ENCODE results near the gene MBLAC1.

Gene MBLAC1

GRCh38 chr7:100090527-100091410, 36.0 kb upstream of the MBLAC1 start:
- ChIA-PET POLR2A (interaction anchor here (1.0 to 3.9 kb wide), 6 partner anchors 11 to 173 kb away, joined by 3 to 100 read pairs (median 4); partner anchors contain the start of genes AP4M1 and MCM7), CTCF (no interaction called here)
- DNase-seq (ENCODE audit: extremely low spot score) = no peak

GRCh38 chr7:100091411-100092181, 35.2 kb upstream of the MBLAC1 start:
- TF ChIP-seq L3MBTL2 (conservative IDR thresholded peaks at IDR 0.05) = 0 out of 2 replicates have a peak, but pooled peaks have one; percentile 15
- TF ChIP-seq HDGF (IDR thresholded peaks at IDR 0.05; ENCODE audit: borderline replicate concordance) = no peak
- no peak for DNase-seq (ENCODE audit: extremely low spot score)
- ChIA-PET CTCF (no interaction called here), POLR2A (interaction anchor here (1.0 to 3.9 kb wide), 5 partner anchors 10 to 172 kb away, joined by 3 to 100 read pairs (median 4); partner anchors contain the start of genes AP4M1 and MCM7)

More at GRCh38 chr7:100090527-100091410, 36.0 kb upstream of the MBLAC1 start:
- TF ChIP-seq HDGF (IDR thresholded peaks at IDR 0.05; ENCODE audit: borderline replicate concordance) = no peak
- TF ChIP-seq SUZ12 (IDR thresholded peaks at IDR 0.05) = no peak
- no peak for TF ChIP-seq BHLHE40 (IDR thresholded peaks at IDR 0.05; ENCODE audit: borderline replicate concordance)
- TF ChIP-seq LEF1 (IDR thresholded peaks at IDR 0.05; ENCODE audit: borderline replicate concordance) = no peak
- TF ChIP-seq SP1 (IDR thresholded peaks at IDR 0.05) = no peak
- TF ChIP-seq L3MBTL2 (conservative IDR thresholded peaks at IDR 0.05) = no peak
- no peak for TF ChIP-seq ELF4 (IDR thresholded peaks at IDR 0.05)
- no peak for TF ChIP-seq CTBP1 (IDR thresholded peaks at IDR 0.05; ENCODE audit: borderline replicate concordance)
- TF ChIP-seq ZNF384 (IDR thresholded peaks at IDR 0.05) = no peak
- TF ChIP-seq, protein P1, sequence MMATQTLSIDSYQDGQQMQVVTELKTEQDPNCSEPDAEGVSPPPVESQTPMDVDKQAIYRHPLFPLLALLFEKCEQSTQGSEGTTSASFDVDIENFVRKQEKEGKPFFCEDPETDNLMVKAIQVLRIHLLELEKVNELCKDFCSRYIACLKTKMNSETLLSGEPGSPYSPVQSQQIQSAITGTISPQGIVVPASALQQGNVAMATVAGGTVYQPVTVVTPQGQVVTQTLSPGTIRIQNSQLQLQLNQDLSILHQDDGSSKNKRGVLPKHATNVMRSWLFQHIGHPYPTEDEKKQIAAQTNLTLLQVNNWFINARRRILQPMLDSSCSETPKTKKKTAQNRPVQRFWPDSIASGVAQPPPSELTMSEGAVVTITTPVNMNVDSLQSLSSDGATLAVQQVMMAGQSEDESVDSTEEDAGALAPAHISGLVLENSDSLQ (IDR thresholded peaks at IDR 0.05) = no peak
- no peak for TF ChIP-seq FOXM1 (IDR thresholded peaks at IDR 0.05; ENCODE audit: borderline replicate concordance)
- TF ChIP-seq FOXK2 (IDR thresholded peaks at IDR 0.05) = no peak
- TF ChIP-seq FOXA1 (IDR thresholded peaks at IDR 0.05) = no peak
- TF ChIP-seq NFRKB (IDR thresholded peaks at IDR 0.05) = no peak
- no peak for TF ChIP-seq ARNT (IDR thresholded peaks at IDR 0.05)
- no peak for TF ChIP-seq TARDBP (IDR thresholded peaks at IDR 0.05)

DNA sequence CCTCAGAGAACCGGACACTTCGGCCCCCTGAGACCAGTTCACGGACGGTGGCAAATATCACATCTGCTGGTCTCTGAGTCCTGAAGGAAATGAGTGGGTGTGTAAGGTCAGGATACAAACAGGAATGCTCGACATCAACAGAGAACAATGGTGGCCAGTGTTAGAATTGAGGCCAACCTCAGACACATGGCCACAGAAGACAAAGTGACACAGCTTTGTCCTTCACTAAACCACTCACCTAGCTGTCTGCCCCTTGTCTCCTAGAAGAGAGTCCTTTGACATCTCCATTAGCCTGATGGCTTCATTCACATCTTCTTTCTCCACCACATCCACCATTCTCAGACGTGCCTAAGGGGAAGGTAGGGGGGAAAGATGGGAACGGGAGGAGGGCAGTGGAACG, 33.7 kb upstream of the MBLAC1 start:
- no peak for DNase-seq (ENCODE audit: extremely low spot score)
- TF ChIP-seq ELF4 (IDR thresholded peaks at IDR 0.05) (peak; percentile 23; the same call in 1 of the 2 replicates), HDGF (IDR thresholded peaks at IDR 0.05; ENCODE audit: borderline replicate concordance) (no peak), NFRKB (IDR thresholded peaks at IDR 0.05) (no peak), FOXK2 (IDR thresholded peaks at IDR 0.05) (no peak), SUZ12 (IDR thresholded peaks at IDR 0.05) (no peak), BHLHE40 (IDR thresholded peaks at IDR 0.05; ENCODE audit: borderline replicate concordance) (no peak)
- TF ChIP-seq, protein P1 (IDR thresholded peaks at IDR 0.05) = no peak
- ChIA-PET POLR2A (interaction anchor here (0.6 to 2.3 kb wide), 5 partner anchors 9 to 78 kb away, joined by 3 to 38 read pairs (median 3); partner anchors contain the start of genes AP4M1, MCM7 and ZKSCAN1), CTCF (no interaction called here)

DNA sequence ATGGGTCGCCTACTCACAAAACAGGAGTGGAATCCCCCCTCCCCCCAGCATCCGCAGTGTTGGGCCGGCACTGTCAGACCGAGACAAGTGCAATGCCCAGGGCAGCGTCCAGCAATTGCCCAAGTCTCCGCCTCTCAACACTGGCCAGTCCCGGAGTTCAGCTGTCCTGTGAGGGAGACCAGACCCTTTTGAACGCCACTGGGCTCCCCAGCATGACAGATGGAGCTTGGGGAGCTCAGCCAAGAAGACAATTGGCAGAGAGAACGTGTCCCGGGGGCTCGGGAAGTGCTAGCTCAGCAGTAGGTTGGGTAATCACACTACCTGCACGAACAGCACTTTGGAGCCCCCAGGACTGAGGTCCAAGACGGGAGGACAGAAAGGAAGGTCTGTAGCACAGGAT, 33.3 kb upstream of the MBLAC1 start:
- CTCF ChIA-PET = no interaction called here
- POLR2A ChIA-PET = interaction anchor here (1.0 to 2.3 kb wide), 3 partner anchors 8 to 18 kb away, joined by 3 to 38 read pairs (median 3); partner anchors contain the start of genes AP4M1 and MCM7
- no peak for DNase-seq (ENCODE audit: extremely low spot score)

GRCh38 chr7:100093925-100094486, 32.8 kb upstream of the MBLAC1 start:
- no peak for DNase-seq (ENCODE audit: extremely low spot score)
- POLR2A ChIA-PET = interaction anchor here (1.2 to 2.3 kb wide), 2 partner anchors 8 to 10 kb away, joined by 3 to 38 read pairs; partner anchors contain the start of genes AP4M1 and MCM7
- CTCF ChIA-PET = no interaction called here

More for the DNA sequence above, 33.3 kb upstream of the MBLAC1 start:
- TF ChIP-seq FOXA1 (IDR thresholded peaks at IDR 0.05) = no peak
- TF ChIP-seq ARNT (IDR thresholded peaks at IDR 0.05) = no peak
- TF ChIP-seq, protein P1 (IDR thresholded peaks at IDR 0.05) = no peak
- no peak for TF ChIP-seq CTBP1 (IDR thresholded peaks at IDR 0.05; ENCODE audit: borderline replicate concordance)
- no peak for TF ChIP-seq ZNF384 (IDR thresholded peaks at IDR 0.05)
- TF ChIP-seq SP1 (IDR thresholded peaks at IDR 0.05) = no peak
- TF ChIP-seq BHLHE40 (IDR thresholded peaks at IDR 0.05; ENCODE audit: borderline replicate concordance) = no peak
- no peak for TF ChIP-seq L3MBTL2 (conservative IDR thresholded peaks at IDR 0.05)
- no peak for TF ChIP-seq NFRKB (IDR thresholded peaks at IDR 0.05)
- TF ChIP-seq FOXK2 (IDR thresholded peaks at IDR 0.05) = no peak
- no peak for TF ChIP-seq ELF4 (IDR thresholded peaks at IDR 0.05)
- TF ChIP-seq SUZ12 (IDR thresholded peaks at IDR 0.05) = no peak
- TF ChIP-seq HDGF (IDR thresholded peaks at IDR 0.05; ENCODE audit: borderline replicate concordance) = no peak
- no peak for TF ChIP-seq TARDBP (IDR thresholded peaks at IDR 0.05)
- TF ChIP-seq LEF1 (IDR thresholded peaks at IDR 0.05; ENCODE audit: borderline replicate concordance) = no peak
- TF ChIP-seq FOXM1 (IDR thresholded peaks at IDR 0.05; ENCODE audit: borderline replicate concordance) = no peak

More at GRCh38 chr7:100093925-100094486, 32.8 kb upstream of the MBLAC1 start:
- no peak for TF ChIP-seq SUZ12 (IDR thresholded peaks at IDR 0.05)
- TF ChIP-seq TARDBP (IDR thresholded peaks at IDR 0.05) = no peak
- no peak for TF ChIP-seq LEF1 (IDR thresholded peaks at IDR 0.05; ENCODE audit: borderline replicate concordance)
- no peak for TF ChIP-seq ZNF384 (IDR thresholded peaks at IDR 0.05)
- TF ChIP-seq SP1 (IDR thresholded peaks at IDR 0.05) = no peak
- TF ChIP-seq CTBP1 (IDR thresholded peaks at IDR 0.05; ENCODE audit: borderline replicate concordance) = no peak
- TF ChIP-seq L3MBTL2 (conservative IDR thresholded peaks at IDR 0.05) = no peak
- no peak for TF ChIP-seq ELF4 (IDR thresholded peaks at IDR 0.05)
- no peak for TF ChIP-seq HDGF (IDR thresholded peaks at IDR 0.05; ENCODE audit: borderline replicate concordance)
- TF ChIP-seq NFRKB (IDR thresholded peaks at IDR 0.05) = no peak
- TF ChIP-seq, protein P1 (IDR thresholded peaks at IDR 0.05) = no peak
- TF ChIP-seq FOXA1 (IDR thresholded peaks at IDR 0.05) = no peak
- no peak for TF ChIP-seq FOXK2 (IDR thresholded peaks at IDR 0.05)
- no peak for TF ChIP-seq BHLHE40 (IDR thresholded peaks at IDR 0.05; ENCODE audit: borderline replicate concordance)
- TF ChIP-seq FOXM1 (IDR thresholded peaks at IDR 0.05; ENCODE audit: borderline replicate concordance) = no peak
- no peak for TF ChIP-seq ARNT (IDR thresholded peaks at IDR 0.05)

Measured in HEK293T (cell line).